GM12878 (cell line): ENCODE data around the gene DLG2. TPM values are rescaled to one million over a fixed set of nuclear protein-coding genes. Genes with fewer than 3 reads are reported as not detected.

Source experiments
- ATAC-seq: fragments of 200-7000 bp; cut with Tn5 transposase; 3 replicates; pipeline ENCODE4 v1.9.1; 2020; ENCODE audit warnings: mild to moderate bottlenecking, moderate library complexity
- BruUV-seq: library from RNA; stranded (reverse); fragments of 400-500 nt; replicated peaks from 2 replicates; lab custom pipeline; 2021; lab: Mats Ljungman, UMichigan
- CTCF ChIA-PET: fragments of 300-600 bp; sonication (Branson Sonifier 250); formaldehyde crosslinking; extraction: SDS; loops from one replicate; lab custom pipeline; 2021; ENCODE audit warnings: inconsistent platforms; lab: Yijun Ruan, JAX
- POLR2A ChIA-PET: fragments of 350-600 bp; formaldehyde crosslinking; extraction: SDS; loops from one replicate; lab custom pipeline; 2021; ENCODE audit warnings: inconsistent platforms; lab: Charles Lee
- RAD21 ChIA-PET: fragments of 300-600 bp; sonication (Branson Sonifier 250); formaldehyde crosslinking; loops from one replicate; lab custom pipeline; 2023; ENCODE audit warnings: antibody characterized with exemption; ENCODE audit not compliant: unreplicated experiment; lab: Charles Lee
- SMC1A ChIA-PET: fragments of 300-600 bp; sonication (Branson Sonifier 250); formaldehyde crosslinking; loops from one replicate; lab custom pipeline; 2023; ENCODE audit not compliant: unreplicated experiment, uncharacterized antibody; lab: Charles Lee
- DNase-seq: peaks from one replicate; pipeline ENCODE4 v3.0.0-alpha.2; 2011; ENCODE audit warnings: low read depth, low spot score
- FAIRE-seq: peaks from 3 replicates; lab custom pipeline; 2011; peaks lifted over from hg19 to GRCh38; lab: Jason Lieb, UNC
- H2AFZ ChIP-seq: 2 replicates; pipeline ENCODE4 v1.6.0; 2011; ENCODE audit warnings: low read depth, low read length, control low read depth; ENCODE audit not compliant: control insufficient read depth
- H3K27ac ChIP-seq: 2 replicates; pipeline ENCODE4 v1.5.1; 2011; ENCODE audit warnings: control low read depth; ENCODE audit not compliant: control insufficient read depth, insufficient read depth
- H3K27me3 ChIP-seq, 2 experiments: replicated peaks in 1 of 2; 2 replicates each; pipeline versions ENCODE4 v1.6.0 to v1.6.1; 2011; ENCODE audit warnings: low read length in 1 of 2; ENCODE audit not compliant: control insufficient read depth in 2 of 2, insufficient read depth in 2 of 2
- H3K36me3 ChIP-seq, 2 experiments: 2 replicates each; pipeline ENCODE4 v1.5.1; 2011; ENCODE audit warnings: low read length in 1 of 2; ENCODE audit not compliant: control insufficient read depth in 2 of 2, insufficient read depth in 2 of 2
- H3K4me1 ChIP-seq: 2 replicates; pipeline ENCODE4 v1.6.1; 2011; ENCODE audit warnings: mild to moderate bottlenecking, low read length, moderate library complexity, mixed read lengths; ENCODE audit not compliant: control insufficient read depth, insufficient read depth
- H3K4me2 ChIP-seq: 2 replicates; pipeline ENCODE4 v1.6.0; 2011; ENCODE audit warnings: control low read depth; ENCODE audit not compliant: control insufficient read depth, insufficient read depth
- H3K4me3 ChIP-seq: fragments of 200-600 bp; sonication (generic); 2 replicates; pipeline ENCODE4 v1.5.1; 2016
- H3K79me2 ChIP-seq: 2 replicates; pipeline ENCODE4 v1.6.0; 2011; ENCODE audit warnings: low read length; ENCODE audit not compliant: control insufficient read depth, insufficient read depth
- H3K9ac ChIP-seq: 2 replicates; pipeline ENCODE4 v1.8.0; 2011; ENCODE audit warnings: low read length, control low read depth, mixed read lengths; ENCODE audit not compliant: control insufficient read depth, insufficient read depth
- H3K9me3 ChIP-seq: replicated peaks from 3 replicates; pipeline ENCODE4 v1.5.1; 2011; ENCODE audit warnings: mild to moderate bottlenecking, low read length; ENCODE audit not compliant: control insufficient read depth, insufficient read depth
- H4K20me1 ChIP-seq: 2 replicates; pipeline ENCODE4 v1.6.0; 2011; ENCODE audit not compliant: control insufficient read depth, insufficient read depth
- POU2F2 ChIP-seq: IDR thresholded peaks from 3 replicates; pipeline ENCODE4 v1.6.1; 2011; ENCODE audit warnings: low read depth, mild to moderate bottlenecking, low read length, borderline replicate concordance
- SIN3A ChIP-seq: IDR thresholded peaks from 2 replicates; pipeline ENCODE4 v1.6.1; 2012; ENCODE audit warnings: low read depth, low read length, improper control_type of control experiment
- SMAD1 ChIP-seq: fragments of 450-650 bp; IDR thresholded peaks from 2 replicates; pipeline ENCODE4 v1.6.1; 2018; ENCODE audit warnings: mild to moderate bottlenecking, low read depth; ENCODE audit not compliant: partially characterized antibody
- WGBS: methylation state at CpG from one replicate; pipeline ENCODE4 v1.1.6; 2016; ENCODE audit warnings: low lambda C conversion rate; ENCODE audit not compliant: insufficient replicate concordance, insufficient coverage; ENCODE audit errors: missing lambda C conversion rate; 5-methylcytosine and 5-hydroxymethylcytosine counted together
- in situ Hi-C: fragments of 300-500 bp; cut with MboI; formaldehyde crosslinking; loops from 9 replicates; pipeline ENCODE4 v1.14.3; 2018; ENCODE audit warnings: mixed read lengths
- intact Hi-C: fragments of 100-400 bp; cut with micrococcal nuclease; formaldehyde crosslinking; loops from one replicate; pipeline ENCODE4 v1.14.2; 2022; ENCODE audit not compliant: unreplicated experiment
- polyA plus RNA-seq, 11 experiments: library from polyadenylated mRNA; depleted of rRNA in 4 of 11; unstranded in 6 of 11; stranded (reverse) in 5 of 11; fragments of >200 nt; fragmentation: Nextera tagmentation in 4 of 11; fragmentation: Illumina TruSeq in 1 of 11; extraction: Ambion mirVana in 4 of 11; extraction: Trizol in 1 of 11; gene quantifications; 1 replicate in 1 of 11; 2 replicates in 10 of 11; pipeline versions ENCODE4 v1.2.1 to v1.2.3, GENCODE V29; 2011 to 2016; ENCODE audit warnings: inconsistent platforms in 2 of 11, missing spikeins in 2 of 11, low read depth in 1 of 11
- total RNA-seq, 4 experiments: library from RNA; depleted of rRNA in 3 of 4; stranded (reverse); fragments of >200 nt in 3 of 4; fragmentation: Illumina TruSeq in 1 of 4; extraction: Trizol in 1 of 4; gene quantifications; 2 replicates each; pipeline versions ENCODE4 v1.2.1 to v1.2.3, GENCODE V29; 2013 to 2021
- TF ChIP-seq, protein P1 (sequence below): IDR thresholded peaks from 2 replicates; pipeline ENCODE4 v1.6.1; 2011; ENCODE audit warnings: borderline replicate concordance, low read depth, mild to moderate bottlenecking, moderate library complexity, mixed read lengths, low read length; ENCODE audit not compliant: insufficient read depth; ENCODE audit errors: extremely low read length
- TF ChIP-seq, protein P2 (sequence below): IDR thresholded peaks from 2 replicates; pipeline ENCODE4 v1.6.1; 2012; ENCODE audit warnings: low read depth, low read length, improper control_type of control experiment
- TF ChIP-seq, protein P3 (sequence below): fragments of 450-650 bp; IDR thresholded peaks from 2 replicates; pipeline ENCODE4 v1.6.1; 2017; ENCODE audit warnings: antibody characterized with exemption, mild to moderate bottlenecking, moderate library complexity
- TF ChIP-seq, protein P4 (sequence below): fragments of 450-650 bp; IDR thresholded peaks from 2 replicates; pipeline ENCODE4 v1.6.1; 2018; ENCODE audit warnings: mild to moderate bottlenecking, low read depth, moderate library complexity; ENCODE audit not compliant: partially characterized antibody

DLG2 gene
- total and polyA plus RNA-seq, 10 of the 15 experiments (the other 5 are each of a cell fraction or from before 2014, with no cell fraction given): 0.09 to 0.98 (median 0.35) TPM

DNA sequence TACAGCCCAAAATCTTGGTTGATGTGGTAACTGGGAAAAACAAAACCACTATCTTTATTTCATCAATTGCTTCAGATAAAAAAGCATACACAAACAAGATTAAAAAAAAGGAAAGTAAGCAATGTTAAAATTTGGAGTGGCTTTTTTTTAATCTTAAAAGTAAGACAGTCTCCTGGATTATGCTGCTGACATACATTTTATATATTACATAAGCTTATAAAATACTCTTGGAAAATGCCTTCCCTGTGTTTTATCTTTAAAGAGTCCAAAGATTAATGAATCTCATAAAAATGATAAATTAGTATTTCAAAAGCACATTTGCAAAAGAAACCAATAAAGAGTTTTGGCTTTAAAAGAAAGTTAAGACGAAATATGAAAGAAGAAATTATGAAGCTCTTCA lies 132.7 kb downstream of the DLG2 start:
- ChIA-PET SMC1A (no interaction called here), CTCF (no interaction called here), RAD21 (no interaction called here), POLR2A (no interaction called here)
- BruUV-seq: no TSS peak
- Histone ChIP-seq H3K9me3 (no peaks in the 10 kb centered on the region), H3K4me3 (no peak overlapping the region), H3K27me3 (no peaks in the 10 kb centered on the region), H3K79me2 (no peaks in the 10 kb centered on the region), H3K27ac (no peak overlapping the region), H3K36me3 (no peaks in the 10 kb centered on the region), H3K9ac (no peak overlapping the region), H2AFZ (no peak overlapping the region), H3K4me2 (no peak overlapping the region), H4K20me1 (no peaks in the 10 kb centered on the region), H3K4me1 (no peaks in the 10 kb centered on the region)
- TF ChIP-seq SMAD1 (no peak), POU2F2 (no peak), SIN3A (no peak)
- TF ChIP-seq, protein P1, sequence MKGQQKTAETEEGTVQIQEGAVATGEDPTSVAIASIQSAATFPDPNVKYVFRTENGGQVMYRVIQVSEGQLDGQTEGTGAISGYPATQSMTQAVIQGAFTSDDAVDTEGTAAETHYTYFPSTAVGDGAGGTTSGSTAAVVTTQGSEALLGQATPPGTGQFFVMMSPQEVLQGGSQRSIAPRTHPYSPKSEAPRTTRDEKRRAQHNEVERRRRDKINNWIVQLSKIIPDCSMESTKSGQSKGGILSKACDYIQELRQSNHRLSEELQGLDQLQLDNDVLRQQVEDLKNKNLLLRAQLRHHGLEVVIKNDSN: no peak
- TF ChIP-seq, protein P2, sequence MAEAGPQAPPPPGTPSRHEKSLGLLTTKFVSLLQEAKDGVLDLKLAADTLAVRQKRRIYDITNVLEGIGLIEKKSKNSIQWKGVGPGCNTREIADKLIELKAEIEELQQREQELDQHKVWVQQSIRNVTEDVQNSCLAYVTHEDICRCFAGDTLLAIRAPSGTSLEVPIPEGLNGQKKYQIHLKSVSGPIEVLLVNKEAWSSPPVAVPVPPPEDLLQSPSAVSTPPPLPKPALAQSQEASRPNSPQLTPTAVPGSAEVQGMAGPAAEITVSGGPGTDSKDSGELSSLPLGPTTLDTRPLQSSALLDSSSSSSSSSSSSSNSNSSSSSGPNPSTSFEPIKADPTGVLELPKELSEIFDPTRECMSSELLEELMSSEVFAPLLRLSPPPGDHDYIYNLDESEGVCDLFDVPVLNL: no peak
- TF ChIP-seq, protein P3, sequence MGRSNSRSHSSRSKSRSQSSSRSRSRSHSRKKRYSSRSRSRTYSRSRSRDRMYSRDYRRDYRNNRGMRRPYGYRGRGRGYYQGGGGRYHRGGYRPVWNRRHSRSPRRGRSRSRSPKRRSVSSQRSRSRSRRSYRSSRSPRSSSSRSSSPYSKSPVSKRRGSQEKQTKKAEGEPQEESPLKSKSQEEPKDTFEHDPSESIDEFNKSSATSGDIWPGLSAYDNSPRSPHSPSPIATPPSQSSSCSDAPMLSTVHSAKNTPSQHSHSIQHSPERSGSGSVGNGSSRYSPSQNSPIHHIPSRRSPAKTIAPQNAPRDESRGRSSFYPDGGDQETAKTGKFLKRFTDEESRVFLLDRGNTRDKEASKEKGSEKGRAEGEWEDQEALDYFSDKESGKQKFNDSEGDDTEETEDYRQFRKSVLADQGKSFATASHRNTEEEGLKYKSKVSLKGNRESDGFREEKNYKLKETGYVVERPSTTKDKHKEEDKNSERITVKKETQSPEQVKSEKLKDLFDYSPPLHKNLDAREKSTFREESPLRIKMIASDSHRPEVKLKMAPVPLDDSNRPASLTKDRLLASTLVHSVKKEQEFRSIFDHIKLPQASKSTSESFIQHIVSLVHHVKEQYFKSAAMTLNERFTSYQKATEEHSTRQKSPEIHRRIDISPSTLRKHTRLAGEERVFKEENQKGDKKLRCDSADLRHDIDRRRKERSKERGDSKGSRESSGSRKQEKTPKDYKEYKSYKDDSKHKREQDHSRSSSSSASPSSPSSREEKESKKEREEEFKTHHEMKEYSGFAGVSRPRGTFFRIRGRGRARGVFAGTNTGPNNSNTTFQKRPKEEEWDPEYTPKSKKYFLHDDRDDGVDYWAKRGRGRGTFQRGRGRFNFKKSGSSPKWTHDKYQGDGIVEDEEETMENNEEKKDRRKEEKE: no peak
- TF ChIP-seq, protein P4, sequence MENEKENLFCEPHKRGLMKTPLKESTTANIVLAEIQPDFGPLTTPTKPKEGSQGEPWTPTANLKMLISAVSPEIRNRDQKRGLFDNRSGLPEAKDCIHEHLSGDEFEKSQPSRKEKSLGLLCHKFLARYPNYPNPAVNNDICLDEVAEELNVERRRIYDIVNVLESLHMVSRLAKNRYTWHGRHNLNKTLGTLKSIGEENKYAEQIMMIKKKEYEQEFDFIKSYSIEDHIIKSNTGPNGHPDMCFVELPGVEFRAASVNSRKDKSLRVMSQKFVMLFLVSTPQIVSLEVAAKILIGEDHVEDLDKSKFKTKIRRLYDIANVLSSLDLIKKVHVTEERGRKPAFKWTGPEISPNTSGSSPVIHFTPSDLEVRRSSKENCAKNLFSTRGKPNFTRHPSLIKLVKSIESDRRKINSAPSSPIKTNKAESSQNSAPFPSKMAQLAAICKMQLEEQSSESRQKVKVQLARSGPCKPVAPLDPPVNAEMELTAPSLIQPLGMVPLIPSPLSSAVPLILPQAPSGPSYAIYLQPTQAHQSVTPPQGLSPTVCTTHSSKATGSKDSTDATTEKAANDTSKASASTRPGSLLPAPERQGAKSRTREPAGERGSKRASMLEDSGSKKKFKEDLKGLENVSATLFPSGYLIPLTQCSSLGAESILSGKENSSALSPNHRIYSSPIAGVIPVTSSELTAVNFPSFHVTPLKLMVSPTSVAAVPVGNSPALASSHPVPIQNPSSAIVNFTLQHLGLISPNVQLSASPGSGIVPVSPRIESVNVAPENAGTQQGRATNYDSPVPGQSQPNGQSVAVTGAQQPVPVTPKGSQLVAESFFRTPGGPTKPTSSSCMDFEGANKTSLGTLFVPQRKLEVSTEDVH: no peak
- ATAC-seq (no peak), DNase-seq (no peak), FAIRE-seq (no peak)
- intact Hi-C loops: no loop called here
- in situ Hi-C loops: no loop called here
- WGBS: 0% methylated on average over 1 of the region's 1 CpG
